Measurements from ENCODE around the gene NEDD8.

- no peak for TF ChIP-seq POLR2AphosphoS5 (IDR thresholded peaks at IDR 0.05; ENCODE audit: insufficient read depth, low read depth, low read length)
- no peak for TF ChIP-seq CTCF (IDR thresholded peaks at IDR 0.05; ENCODE audit: extremely low read depth in 1 of 2, insufficient read depth in 1 of 2, low read depth in 1 of 2, low read length in 2 of 2)
- no peak for TF ChIP-seq EZH2 (IDR thresholded peaks at IDR 0.05; ENCODE audit: borderline replicate concordance, low read depth, low read length, severe bottlenecking)
- TF ChIP-seq JUN (IDR thresholded peaks at IDR 0.05; ENCODE audit: borderline replicate concordance, insufficient read depth, insufficient read length, low read depth): no peak
- no peak for TF ChIP-seq POLR2A (IDR thresholded peaks at IDR 0.05; ENCODE audit: low read depth, low read length)
- no peak for TF ChIP-seq MYC (IDR thresholded peaks at IDR 0.05; ENCODE audit: low read depth, low read length)
- TF ChIP-seq MAX (IDR thresholded peaks at IDR 0.05; ENCODE audit: insufficient read depth, insufficient read length): no peak
These were observed 25.7 kb downstream of the NEDD8 start for GRCh38 chr14:24206260-24207103.

All from endothelial cell of umbilical vein (primary cell).